Measurements from ENCODE around the gene FUT4. TPM values are rescaled to one million over a fixed set of nuclear protein-coding genes. Genes with fewer than 3 reads are reported as not detected.

Gene FUT4
- total and polyA plus RNA-seq, 4 donors, result 1.0 to 9.7 (median 7.2) TPM

DNA sequence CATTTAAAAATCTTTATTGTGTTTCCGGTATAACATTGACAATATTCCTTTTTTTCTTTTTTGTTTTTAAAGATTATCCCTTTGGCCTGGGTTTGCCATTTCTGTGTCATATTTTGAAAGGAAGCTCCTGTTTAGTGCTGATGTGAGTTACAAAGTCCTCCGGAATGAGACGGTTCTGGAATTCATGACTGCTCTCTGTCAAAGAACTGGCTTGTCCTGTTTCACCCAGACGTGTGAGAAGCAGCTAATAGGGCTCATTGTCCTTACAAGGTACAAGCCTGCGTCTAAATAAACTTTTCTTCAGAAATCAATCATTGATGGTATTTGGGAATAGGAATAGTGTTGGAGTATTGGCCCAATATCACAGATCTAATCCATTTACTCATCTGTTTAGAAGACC lies 43.3 kb downstream of the FUT4 start:
- H3K27me3 ChIP-seq (ENCODE audit: control insufficient read depth in 3 of 3, insufficient read depth in 3 of 3, low read length in 2 of 3), result no peaks in the 10 kb centered on the region
- H3K27ac ChIP-seq (ENCODE audit: low read depth in 1 of 2, low read length in 1 of 2), result no peak overlapping the region
- no peak overlapping the region for H3K9ac ChIP-seq (ENCODE audit: insufficient read depth in 1 of 2, low read length in 2 of 2)
- ATAC-seq (ENCODE audit: insufficient read depth, low FRiP score), result no peak
- no peak overlapping the region for H3K4me3 ChIP-seq
- TF ChIP-seq, protein P1, sequence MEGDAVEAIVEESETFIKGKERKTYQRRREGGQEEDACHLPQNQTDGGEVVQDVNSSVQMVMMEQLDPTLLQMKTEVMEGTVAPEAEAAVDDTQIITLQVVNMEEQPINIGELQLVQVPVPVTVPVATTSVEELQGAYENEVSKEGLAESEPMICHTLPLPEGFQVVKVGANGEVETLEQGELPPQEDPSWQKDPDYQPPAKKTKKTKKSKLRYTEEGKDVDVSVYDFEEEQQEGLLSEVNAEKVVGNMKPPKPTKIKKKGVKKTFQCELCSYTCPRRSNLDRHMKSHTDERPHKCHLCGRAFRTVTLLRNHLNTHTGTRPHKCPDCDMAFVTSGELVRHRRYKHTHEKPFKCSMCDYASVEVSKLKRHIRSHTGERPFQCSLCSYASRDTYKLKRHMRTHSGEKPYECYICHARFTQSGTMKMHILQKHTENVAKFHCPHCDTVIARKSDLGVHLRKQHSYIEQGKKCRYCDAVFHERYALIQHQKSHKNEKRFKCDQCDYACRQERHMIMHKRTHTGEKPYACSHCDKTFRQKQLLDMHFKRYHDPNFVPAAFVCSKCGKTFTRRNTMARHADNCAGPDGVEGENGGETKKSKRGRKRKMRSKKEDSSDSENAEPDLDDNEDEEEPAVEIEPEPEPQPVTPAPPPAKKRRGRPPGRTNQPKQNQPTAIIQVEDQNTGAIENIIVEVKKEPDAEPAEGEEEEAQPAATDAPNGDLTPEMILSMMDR (IDR thresholded peaks at IDR 0.05; ENCODE audit: control extremely low read depth, extremely low read depth), result no peak
- 86 to 89% methylated on average over 5 of the region's 5 CpGs for WGBS, 2 donors
- H3K9me3 ChIP-seq (ENCODE audit: control insufficient read depth in 4 of 4, insufficient read depth in 3 of 4, low read length in 3 of 4), result no peaks in the 10 kb centered on the region
- DNase-seq, result no peak
- H3K36me3 ChIP-seq (ENCODE audit: control insufficient read depth in 4 of 4, insufficient read depth in 4 of 4, low read length in 4 of 4), result peaks cover 0 to 2% (median 0%) of the 10 kb centered on the region in 4 donors
- peaks cover 0 to 6% (median 0%) of the 10 kb centered on the region in 5 donors for H3K4me1 ChIP-seq (ENCODE audit: control insufficient read depth in 5 of 5, insufficient read depth in 5 of 5, low read length in 5 of 5)

- TF ChIP-seq, protein P1 (IDR thresholded peaks at IDR 0.05; ENCODE audit: control extremely low read depth, extremely low read depth), result no peak
- WGBS, 2 donors, result 58 to 67% methylated on average over 2 of the region's 2 CpGs
- no peak overlapping the region for H3K9ac ChIP-seq (ENCODE audit: insufficient read depth in 1 of 2, low read length in 2 of 2)
- no peak overlapping the region for H3K27ac ChIP-seq (ENCODE audit: low read depth in 1 of 2, low read length in 1 of 2)
- H3K9me3 ChIP-seq (ENCODE audit: control insufficient read depth in 4 of 4, insufficient read depth in 3 of 4, low read length in 3 of 4), result no peaks in the 10 kb centered on the region
- peaks cover 0 to 2% (median 0%) of the 10 kb centered on the region in 4 donors for H3K36me3 ChIP-seq (ENCODE audit: control insufficient read depth in 4 of 4, insufficient read depth in 4 of 4, low read length in 4 of 4)
- no peaks in the 10 kb centered on the region for H3K27me3 ChIP-seq (ENCODE audit: control insufficient read depth in 3 of 3, insufficient read depth in 3 of 3, low read length in 2 of 3)
- DNase-seq, result peak in 1 of 3 donors; percentile 32
- no peak for ATAC-seq (ENCODE audit: insufficient read depth, low FRiP score)
- H3K4me1 ChIP-seq (ENCODE audit: control insufficient read depth in 5 of 5, insufficient read depth in 5 of 5, low read length in 5 of 5), result peaks cover 0 to 6% (median 0%) of the 10 kb centered on the region in 5 donors
- H3K4me3 ChIP-seq, result no peak overlapping the region
These were observed 44.7 kb downstream of the FUT4 start for GRCh38 chr11:94588366-94588942.

DNA sequence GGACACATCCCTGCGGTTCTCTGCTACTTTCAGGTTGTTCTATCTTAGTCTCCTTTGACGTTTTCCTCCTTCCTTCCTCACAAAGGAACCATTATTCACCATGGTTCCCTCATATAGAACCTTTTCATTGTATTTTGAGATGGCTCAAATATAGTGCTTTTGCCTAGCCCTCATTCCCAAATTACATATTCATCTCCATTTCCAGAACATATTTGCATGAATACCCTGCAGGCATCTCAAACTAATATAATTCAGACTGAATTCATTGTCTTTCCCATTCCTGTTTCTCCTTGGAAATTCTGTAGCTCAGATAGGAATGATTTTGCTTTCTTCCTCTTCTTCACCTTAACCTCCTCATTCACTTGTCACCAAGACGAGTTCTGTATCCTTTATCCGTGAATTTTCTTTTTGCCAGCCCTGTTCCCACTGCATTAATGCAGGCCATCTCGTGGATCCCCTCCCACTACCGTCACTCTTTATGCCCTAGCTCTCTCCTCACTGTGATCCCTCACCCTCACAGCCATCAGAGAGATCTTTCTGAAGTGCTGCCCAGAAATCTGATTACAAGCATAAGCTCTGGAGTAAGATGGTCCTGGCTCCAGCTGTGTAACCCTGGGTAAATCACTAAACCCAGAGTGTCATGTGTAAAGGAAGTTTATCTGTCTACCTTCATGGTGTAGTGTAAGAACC lies 46.8 kb downstream of the FUT4 start:
- 63 to 79% methylated on average over 6 of the region's 6 CpGs for WGBS, 2 donors
- Histone ChIP-seq H3K9ac (ENCODE audit: insufficient read depth in 1 of 2, low read length in 2 of 2) (no peak overlapping the region), H3K4me3 (no peak overlapping the region), H3K27me3 (ENCODE audit: control insufficient read depth in 3 of 3, insufficient read depth in 3 of 3, low read length in 2 of 3) (no peaks in the 10 kb centered on the region), H3K27ac (ENCODE audit: low read depth in 1 of 2, low read length in 1 of 2) (no peak overlapping the region), H3K9me3 (ENCODE audit: control insufficient read depth in 4 of 4, insufficient read depth in 3 of 4, low read length in 3 of 4) (no peaks in the 10 kb centered on the region), H3K36me3 (ENCODE audit: control insufficient read depth in 4 of 4, insufficient read depth in 4 of 4, low read length in 4 of 4) (peaks cover 0 to 5% (median 2%) of the 10 kb centered on the region in 4 donors), H3K4me1 (ENCODE audit: control insufficient read depth in 5 of 5, insufficient read depth in 5 of 5, low read length in 5 of 5) (peaks cover 0 to 6% (median 0%) of the 10 kb centered on the region in 5 donors)
- ATAC-seq (ENCODE audit: insufficient read depth, low FRiP score) (no peak), DNase-seq (peak in 1 of 3 donors; percentile 30)
- TF ChIP-seq, protein P1 (IDR thresholded peaks at IDR 0.05; ENCODE audit: control extremely low read depth, extremely low read depth), result no peak
